ENCODE data around the gene CASKIN1.

Gene CASKIN1

DNA sequence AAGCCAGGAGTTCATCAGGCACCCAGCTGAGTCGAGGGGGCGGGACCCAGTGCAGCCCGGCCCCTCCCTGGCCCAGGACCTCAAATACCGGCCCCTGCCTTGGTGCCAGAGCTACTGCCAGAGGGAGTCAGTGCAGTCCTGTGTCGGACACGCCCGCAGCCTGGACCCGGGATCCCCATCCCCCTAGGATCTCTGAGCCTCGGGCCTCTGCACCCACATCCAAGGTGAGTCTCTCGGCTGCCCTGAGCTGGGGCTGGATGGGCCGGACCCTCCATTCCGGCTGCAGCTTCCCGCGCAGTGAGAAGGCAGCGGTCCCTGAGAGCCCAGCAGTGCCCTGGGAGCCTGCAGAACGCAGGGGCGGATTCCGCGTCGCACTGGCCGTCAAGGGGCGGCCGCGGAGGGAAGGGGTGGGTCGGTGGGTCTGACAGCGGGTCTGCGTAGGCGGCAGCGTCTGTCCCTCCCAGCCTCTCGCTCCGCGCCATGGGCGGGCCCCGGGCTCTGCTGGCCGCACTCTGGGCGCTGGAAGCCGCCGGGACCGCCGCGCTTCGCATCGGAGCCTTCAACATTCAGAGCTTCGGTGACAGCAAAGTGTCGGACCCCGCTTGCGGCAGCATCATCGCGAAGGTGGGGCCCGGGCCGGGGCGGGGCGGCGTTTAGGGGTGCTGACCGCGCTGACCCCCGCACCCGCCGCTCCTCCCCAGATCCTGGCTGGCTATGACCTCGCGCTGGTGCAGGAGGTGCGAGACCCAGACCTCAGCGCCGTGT lies 40.1 kb upstream of the CASKIN1 start, which contains the start of gene DNASE1L2:
TSS of gene DNASE1L2 (plus strand) at position 108 of the 765 bp plus-strand sequence. CDS start at position 481, 373 bp downstream.
- Mint-ChIP-seq H3K36me3 (peaks cover 27% of the 10 kb centered on the region), H3K4me3 (no peak within 1 kb of the TSS), H3K4me1 (no peaks in the 10 kb centered on the region), H3K27ac (no peak within 1 kb of the TSS), H3K9me3 (no peaks in the 10 kb centered on the region)
- ATAC-seq = no peak
- DNase-seq (ENCODE audit: low spot score in 2 of 2) = no peak

DNA sequence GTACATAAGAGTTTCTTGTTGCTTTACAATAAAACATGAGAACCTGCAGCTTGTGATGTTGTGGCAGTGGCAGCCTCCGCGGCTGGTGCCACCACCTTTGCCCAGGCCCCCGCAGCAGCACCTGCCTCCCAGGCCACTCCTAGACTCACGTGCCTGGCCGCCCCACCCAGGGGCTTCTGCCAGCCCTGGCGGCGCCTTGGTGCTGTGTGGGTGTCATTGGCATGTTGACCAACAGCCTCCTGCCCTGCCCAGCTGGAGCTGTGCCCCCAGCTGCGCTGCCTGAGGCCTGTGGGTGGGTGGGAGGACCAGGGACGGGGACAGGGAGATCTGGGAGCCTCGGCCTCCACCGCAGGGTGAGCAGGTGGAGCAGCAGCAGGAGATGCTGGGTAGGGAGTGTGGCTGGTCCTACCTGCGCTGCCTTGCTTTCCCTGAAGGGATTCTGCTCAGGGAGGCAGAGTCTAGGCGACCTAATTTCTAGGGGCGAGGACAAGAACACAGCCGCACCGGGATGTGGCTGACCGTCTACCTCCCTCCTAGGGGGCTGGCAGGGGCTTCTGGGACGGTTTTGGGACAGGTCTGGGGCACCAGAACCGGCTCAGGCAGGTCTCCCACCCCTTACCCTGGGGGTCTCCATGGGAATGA lies 39.4 kb upstream of the CASKIN1 start:
- Mint-ChIP-seq H3K4me1 (no peaks in the 10 kb centered on the region), H3K27ac (no peak overlapping the region), H3K4me3 (no peak overlapping the region), H3K36me3 (peaks cover 24% of the 10 kb centered on the region), H3K9me3 (no peaks in the 10 kb centered on the region)
- DNase-seq (ENCODE audit: low spot score in 2 of 2) (no peak), ATAC-seq (peak; percentile 3)

- no peaks in the 10 kb centered on the region for H3K4me1 Mint-ChIP-seq
- no peak for DNase-seq (ENCODE audit: low spot score in 2 of 2)
- no peak overlapping the region for H3K4me3 Mint-ChIP-seq
- peak; percentile 2 for ATAC-seq
- H3K9me3 Mint-ChIP-seq = no peaks in the 10 kb centered on the region
- peaks cover 24% of the 10 kb centered on the region for H3K36me3 Mint-ChIP-seq
- H3K27ac Mint-ChIP-seq = no peak overlapping the region
Measured at GRCh38 chr16:2235234-2235651, 38.8 kb upstream of the CASKIN1 start.

GRCh38 chr16:2234813-2235170 lies 38.4 kb upstream of the CASKIN1 start:
- Mint-ChIP-seq H3K36me3 (peaks cover 20% of the 10 kb centered on the region), H3K9me3 (no peaks in the 10 kb centered on the region), H3K4me3 (no peak overlapping the region), H3K27ac (no peak overlapping the region), H3K4me1 (no peaks in the 10 kb centered on the region)
- DNase-seq (ENCODE audit: low spot score in 2 of 2) = no peak
- ATAC-seq = no peak

GRCh38 chr16:2233872-2234812 lies 37.7 kb upstream of the CASKIN1 start:
- Mint-ChIP-seq H3K9me3 (no peaks in the 10 kb centered on the region), H3K4me1 (no peaks in the 10 kb centered on the region), H3K4me3 (no peak overlapping the region), H3K27ac (no peak overlapping the region), H3K36me3 (peaks cover 22% of the 10 kb centered on the region)
- ATAC-seq = no peak
- DNase-seq (ENCODE audit: low spot score in 2 of 2) = no peak

- Mint-ChIP-seq H3K27ac (no peak overlapping the region), H3K4me1 (no peaks in the 10 kb centered on the region), H3K36me3 (peaks cover 22% of the 10 kb centered on the region), H3K4me3 (no peak overlapping the region), H3K9me3 (no peaks in the 10 kb centered on the region)
- no peak for DNase-seq (ENCODE audit: low spot score in 2 of 2)
- no peak for ATAC-seq
Measured at GRCh38 chr16:2233046-2233775, 36.8 kb upstream of the CASKIN1 start.

DNA sequence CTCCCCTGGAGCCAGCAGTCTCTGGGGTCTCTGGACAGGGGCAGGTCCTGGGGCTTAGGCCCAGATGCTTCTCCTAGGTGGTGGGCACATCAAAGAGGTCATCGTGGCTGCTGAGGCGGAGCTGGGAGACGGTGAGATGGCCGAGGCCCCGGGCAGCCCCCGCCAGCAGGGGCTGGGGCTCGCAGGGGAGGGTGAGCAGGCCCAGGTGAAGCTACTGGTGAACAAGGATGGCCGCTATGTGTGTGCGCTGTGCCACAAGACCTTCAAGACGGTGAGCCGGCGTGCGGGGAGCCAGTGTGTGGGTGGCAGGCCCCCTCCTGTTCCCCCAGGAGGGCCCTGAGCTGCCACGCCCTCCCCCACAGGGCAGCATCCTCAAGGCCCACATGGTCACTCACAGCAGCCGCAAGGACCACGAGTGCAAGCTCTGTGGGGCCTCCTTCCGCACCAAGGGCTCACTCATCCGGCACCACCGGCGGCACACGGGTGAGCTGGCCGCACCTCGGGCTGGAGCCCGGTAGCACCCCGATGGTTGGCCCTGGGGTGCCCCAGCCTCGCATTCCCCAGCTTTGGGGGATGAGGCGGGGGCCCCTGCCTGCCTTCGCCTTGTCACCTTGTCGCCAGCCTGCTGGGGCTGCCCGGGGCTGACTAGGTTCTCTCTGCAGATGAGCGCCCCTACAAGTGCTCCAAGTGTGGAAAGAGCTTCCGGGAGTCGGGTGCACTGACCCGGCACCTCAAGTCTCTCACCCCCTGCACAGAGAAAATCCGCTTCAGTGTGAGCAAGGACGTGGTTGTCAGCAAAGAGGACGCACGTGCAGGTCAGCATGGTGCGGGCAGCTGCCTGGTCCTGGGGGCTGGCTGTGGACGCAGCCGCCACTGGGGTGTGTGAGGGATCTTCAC lies 35.9 kb upstream of the CASKIN1 start:
- no peak for ATAC-seq
- Mint-ChIP-seq H3K4me3 (no peak overlapping the region), H3K36me3 (peaks cover 22% of the 10 kb centered on the region), H3K4me1 (no peaks in the 10 kb centered on the region), H3K27ac (no peak overlapping the region), H3K9me3 (no peaks in the 10 kb centered on the region)
- DNase-seq (ENCODE audit: low spot score in 2 of 2) = no peak

DNA sequence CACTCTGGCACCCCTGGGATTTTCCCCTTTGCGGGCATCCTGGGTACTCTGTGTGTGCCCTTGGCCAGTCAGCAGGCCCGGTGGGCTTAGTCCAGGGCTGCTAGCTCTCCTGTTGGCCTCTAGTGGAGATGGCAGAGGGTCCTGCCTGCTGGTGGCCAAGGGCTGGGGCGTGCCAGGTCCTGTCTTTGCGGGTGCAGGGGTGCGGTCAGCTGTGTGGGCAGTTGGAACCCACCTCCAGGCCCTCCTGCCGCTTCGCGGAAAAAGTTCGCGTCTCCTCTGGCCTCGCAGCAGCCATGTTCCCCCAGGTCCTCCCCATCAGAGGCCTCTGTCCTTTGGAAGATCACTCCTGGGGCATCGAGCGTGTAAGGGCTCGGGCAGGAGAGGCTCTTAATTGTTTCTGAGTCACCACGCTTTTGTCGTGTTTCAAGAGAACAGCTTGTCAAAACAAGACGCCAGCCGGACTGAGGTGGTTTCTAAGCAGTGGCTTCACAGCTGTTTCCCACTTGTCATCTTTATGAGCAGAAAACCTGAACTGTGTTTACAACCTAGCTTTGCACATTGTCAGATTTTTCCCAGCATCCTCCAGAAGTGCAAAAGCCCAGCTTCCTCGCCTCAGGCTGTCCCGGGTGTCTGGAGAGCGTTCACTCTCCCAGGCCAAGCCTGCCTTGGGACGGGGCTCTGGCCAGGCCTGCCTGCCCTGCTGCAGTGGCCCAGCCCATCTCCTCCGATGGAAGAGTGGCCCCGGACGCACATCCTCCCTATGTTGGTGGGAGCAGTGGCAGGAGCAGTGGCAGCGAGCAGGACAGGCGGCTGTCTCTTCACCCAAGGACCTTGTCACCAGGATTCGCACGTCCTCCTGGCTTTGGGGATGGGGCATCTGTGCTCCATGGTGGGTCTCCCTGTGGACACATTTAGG lies 34.9 kb upstream of the CASKIN1 start:
- DNase-seq (ENCODE audit: low spot score in 2 of 2) (no peak), ATAC-seq (no peak)
- no peaks in the 10 kb centered on the region for H3K9me3 Mint-ChIP-seq
- H3K4me3 Mint-ChIP-seq = no peak overlapping the region
- H3K27ac Mint-ChIP-seq = no peak overlapping the region
- peaks cover 22% of the 10 kb centered on the region for H3K36me3 Mint-ChIP-seq
- H3K4me1 Mint-ChIP-seq = peaks cover 2% of the 10 kb centered on the region

DNA sequence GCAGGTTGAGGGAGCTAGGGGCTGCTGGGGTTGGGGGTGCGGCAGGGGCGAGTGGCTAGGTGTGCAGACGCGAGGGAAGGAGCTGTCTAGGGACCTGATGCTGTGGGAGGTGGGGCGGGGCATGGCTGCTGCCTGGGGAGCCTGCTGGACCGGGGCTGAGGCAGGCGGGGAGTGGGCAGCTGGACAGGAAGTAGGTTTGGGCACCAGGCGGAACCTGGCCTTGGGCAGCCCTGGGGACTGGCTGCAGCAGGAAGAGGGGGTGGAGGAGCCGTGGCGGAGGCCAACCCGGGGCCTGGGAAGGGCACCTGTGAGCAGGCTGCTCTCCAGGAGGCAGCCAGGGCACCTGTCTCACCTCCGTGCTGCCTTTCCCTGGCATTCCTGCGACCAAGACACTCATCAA lies 34.0 kb upstream of the CASKIN1 start:
- DNase-seq (ENCODE audit: low spot score in 2 of 2) = no peak
- H3K4me1 Mint-ChIP-seq = peaks cover 7% of the 10 kb centered on the region
- ATAC-seq = no peak
- no peak overlapping the region for H3K4me3 Mint-ChIP-seq
- H3K36me3 Mint-ChIP-seq = peaks cover 31% of the 10 kb centered on the region
- H3K9me3 Mint-ChIP-seq = no peaks in the 10 kb centered on the region
- H3K27ac Mint-ChIP-seq = peak overlapping the region; percentile 61

DNA sequence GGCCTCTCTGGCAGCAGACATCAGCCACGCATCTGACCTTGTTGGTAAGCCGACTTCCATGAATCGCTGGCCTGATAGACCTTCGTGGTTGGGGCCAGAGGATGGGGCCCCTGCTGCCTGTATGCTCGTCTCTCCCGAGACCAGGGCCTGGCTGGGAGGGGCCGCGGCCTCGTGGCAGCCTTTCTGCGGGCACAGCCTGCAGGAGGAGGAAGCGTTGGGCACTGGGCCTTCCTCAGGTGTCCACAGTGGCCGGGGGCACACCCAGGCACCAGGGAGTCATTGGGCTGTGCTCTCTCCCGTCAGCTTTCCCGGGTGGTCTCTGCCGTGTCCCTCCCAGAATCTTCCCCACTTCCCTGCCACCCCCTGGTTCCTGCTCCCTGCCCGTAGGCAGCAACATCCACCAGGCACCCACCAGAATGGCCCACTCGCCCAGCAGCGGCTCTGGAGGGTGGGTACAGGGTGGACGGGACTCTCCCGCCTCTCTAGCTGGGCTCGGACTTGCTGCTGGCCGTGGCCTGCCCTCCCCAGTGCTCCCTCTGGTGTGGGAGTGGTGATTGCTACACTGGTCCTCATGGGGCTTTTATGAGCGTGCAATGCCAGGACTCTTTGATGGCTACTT lies 33.3 kb upstream of the CASKIN1 start:
- ATAC-seq (no peak), DNase-seq (ENCODE audit: low spot score in 2 of 2) (no peak)
- no peaks in the 10 kb centered on the region for H3K9me3 Mint-ChIP-seq
- peaks cover 10% of the 10 kb centered on the region for H3K4me1 Mint-ChIP-seq
- no peak overlapping the region for H3K4me3 Mint-ChIP-seq
- H3K27ac Mint-ChIP-seq = peak overlapping the region; percentile 61
- H3K36me3 Mint-ChIP-seq = peaks cover 33% of the 10 kb centered on the region

- DNase-seq (ENCODE audit: low spot score in 2 of 2) (no peak), ATAC-seq (no peak)
- Mint-ChIP-seq H3K36me3 (peaks cover 28% of the 10 kb centered on the region), H3K9me3 (no peaks in the 10 kb centered on the region), H3K4me3 (no peak overlapping the region), H3K27ac (no peak overlapping the region), H3K4me1 (peaks cover 16% of the 10 kb centered on the region)
Measured at GRCh38 chr16:2229091-2229490, 32.7 kb upstream of the CASKIN1 start.

- H3K4me3 Mint-ChIP-seq = no peak overlapping the region
- no peaks in the 10 kb centered on the region for H3K9me3 Mint-ChIP-seq
Measured at GRCh38 chr16:2228161-2228824, 31.9 kb upstream of the CASKIN1 start.

More at GRCh38 chr16:2228161-2228824, 31.9 kb upstream of the CASKIN1 start:
- ATAC-seq = no peak
- Mint-ChIP-seq H3K36me3 (peaks cover 21% of the 10 kb centered on the region), H3K27ac (no peak overlapping the region), H3K4me1 (peaks cover 17% of the 10 kb centered on the region)
- DNase-seq (ENCODE audit: low spot score in 2 of 2) = no peak

Data from stimulated activated effector memory CD8-positive, alpha-beta T cell treated with anti-CD3 and anti-CD28 coated beads, Interleukin-12 subunit alpha, Interleukin-12 subunit beta, amount 100 ng/mL, for 72 hours (primary cell).